Measurements from ENCODE around the gene FAM184B.

The FAM184B gene

DNA sequence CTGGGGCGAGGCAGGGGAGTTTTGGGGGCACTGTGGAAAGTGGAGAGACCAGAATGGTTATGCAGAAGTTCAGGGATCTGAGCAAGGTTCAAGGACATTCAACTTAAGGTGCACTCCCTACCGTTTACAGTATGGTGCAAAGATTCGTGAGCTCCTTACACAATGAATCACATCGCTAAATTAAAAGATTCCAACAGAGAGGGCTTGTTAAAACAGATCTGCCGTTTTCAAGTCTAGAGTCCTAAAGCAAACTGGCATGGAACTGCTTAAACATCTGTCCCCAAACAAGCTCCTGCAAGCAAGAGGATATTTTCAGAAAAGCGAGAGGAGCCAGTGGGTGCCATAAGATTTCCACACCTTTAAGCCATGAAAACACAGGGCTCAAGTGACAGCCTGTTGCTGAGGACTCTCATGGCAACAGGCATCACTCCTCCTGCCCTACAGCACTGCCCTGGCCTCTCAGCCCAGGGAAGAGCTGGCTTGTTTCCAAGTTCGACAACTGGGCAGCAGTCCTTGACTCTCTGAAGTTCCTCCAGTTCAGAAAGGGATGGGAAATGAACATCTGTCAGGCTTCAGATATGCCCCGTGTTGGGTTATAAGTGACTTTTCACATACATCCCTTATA, 10.0 kb downstream of the FAM184B start:
- DNase-seq = no peak

DNA sequence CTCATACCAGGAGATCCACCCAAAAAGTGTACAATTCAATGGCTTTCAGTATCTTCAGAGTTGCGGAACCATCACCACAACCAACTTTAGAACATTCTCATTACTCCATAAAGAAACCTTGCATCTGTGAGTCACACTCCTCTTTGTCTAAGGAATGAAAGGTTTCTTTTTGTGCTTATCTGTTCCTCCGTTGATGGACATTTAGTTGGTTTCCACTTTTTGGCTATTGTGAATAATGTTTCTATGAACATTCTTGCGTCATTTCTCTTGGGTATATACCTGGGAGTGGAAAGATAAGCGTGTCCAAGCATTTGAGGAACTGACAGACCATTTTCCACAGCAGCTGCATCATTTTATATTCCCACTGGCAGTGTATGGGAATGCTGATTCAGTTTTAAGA, 10.6 kb downstream of the FAM184B start:
- DNase-seq = no peak

DNA sequence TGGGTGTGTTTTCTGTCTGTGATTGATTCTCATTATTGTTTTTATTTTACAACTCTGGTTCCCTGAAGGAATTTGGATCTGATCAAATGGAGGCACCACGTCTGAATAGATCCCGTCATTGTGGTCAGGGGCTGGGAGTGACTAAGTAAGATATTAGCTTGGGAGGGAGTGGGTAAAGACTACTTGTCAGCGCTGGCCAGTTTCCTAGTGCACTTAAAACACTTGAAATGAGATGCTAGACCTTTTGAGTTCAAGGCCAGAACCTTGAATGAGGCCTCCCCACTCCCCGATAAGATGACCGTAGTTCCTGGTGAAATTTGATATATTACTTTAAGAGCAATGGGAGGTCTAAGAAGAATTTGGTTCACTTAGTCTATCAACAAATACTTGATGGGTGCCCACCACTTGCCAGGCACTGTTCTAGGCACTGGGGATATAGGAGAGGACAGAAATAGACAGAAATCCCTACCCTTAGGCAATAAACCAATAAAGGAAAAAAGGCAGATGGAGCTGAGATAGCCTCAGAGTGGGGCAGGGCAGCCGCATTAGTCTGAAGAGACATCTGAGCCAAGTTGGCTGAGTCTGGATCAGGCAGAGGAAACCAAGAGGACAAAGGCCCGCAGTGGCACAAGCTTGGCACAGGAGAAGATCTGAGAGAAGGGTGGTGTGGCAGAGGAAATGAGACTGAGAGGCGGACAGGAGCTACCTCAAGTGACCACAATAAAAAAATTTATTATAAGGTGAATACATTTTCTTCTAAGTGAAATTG, 11.8 kb downstream of the FAM184B start:
- no peak for DNase-seq

DNA sequence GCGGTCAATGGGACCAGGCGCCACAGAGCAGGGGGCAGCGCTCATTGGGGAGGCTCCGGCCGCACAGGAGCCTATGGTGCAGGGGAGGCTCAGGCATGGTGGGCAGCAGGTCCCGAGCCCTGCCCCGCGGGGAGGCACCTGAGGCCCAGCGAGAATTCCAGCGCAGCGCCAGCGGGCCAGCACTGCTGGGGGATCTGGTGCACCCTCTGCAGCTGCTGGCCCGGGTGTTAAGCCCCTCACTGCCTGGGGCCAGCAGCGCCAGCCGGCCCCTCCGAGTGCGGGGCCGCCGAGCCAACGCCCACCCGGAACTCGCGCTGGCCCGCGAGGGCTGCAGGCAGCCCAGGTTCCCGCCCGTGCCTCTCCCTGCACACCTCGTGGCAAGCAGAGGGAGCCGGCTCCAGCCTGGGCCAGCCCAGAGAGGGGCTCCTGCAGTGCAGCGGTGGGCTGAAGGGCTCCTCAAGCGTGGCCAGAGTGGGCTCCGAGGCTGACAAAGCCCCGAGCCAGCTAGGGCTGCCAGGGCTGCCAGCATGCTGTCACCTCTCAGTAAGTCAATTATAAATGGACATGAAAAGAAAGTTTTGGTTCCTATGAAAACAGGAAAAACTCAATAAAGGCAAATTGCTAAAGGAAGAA, 14.5 kb downstream of the FAM184B start:
- no peak for DNase-seq

DNA sequence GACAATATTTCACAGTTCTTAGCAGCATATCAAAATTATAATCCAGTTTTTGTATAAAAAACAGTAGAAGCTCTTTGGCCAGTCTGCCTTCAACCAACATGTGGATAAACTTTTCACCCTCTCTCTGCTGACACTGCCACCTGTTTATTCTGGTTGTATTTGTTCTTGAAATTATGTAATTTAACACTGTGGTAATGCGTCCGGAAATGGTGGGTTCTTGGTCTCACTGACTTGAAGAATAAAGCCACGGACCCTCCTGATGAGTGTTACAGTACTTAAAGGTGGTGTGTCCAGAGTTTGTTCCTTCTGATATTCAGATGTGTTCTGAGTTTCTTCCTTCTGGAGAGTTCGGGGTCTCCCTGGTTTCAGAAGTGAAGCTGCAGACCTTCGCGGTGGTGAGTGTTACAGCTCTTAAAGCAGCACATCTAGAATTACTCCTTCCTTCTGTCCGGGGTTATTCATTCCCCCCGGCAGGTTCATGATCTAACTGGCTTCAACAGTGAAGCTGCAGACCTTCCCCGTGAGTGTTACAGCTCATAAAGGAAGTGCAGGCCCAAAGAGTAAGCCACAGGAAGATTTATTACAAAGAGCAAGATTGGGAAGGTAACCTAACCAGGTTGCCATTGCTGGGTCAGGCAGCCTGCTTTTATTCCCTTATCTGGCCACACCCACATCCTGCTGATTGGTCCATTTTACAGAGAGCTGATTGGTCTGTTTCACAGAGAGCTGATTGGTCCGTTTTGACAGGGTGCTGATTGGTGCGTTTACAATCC, 15.7 kb downstream of the FAM184B start:
- no peak for DNase-seq

DNA sequence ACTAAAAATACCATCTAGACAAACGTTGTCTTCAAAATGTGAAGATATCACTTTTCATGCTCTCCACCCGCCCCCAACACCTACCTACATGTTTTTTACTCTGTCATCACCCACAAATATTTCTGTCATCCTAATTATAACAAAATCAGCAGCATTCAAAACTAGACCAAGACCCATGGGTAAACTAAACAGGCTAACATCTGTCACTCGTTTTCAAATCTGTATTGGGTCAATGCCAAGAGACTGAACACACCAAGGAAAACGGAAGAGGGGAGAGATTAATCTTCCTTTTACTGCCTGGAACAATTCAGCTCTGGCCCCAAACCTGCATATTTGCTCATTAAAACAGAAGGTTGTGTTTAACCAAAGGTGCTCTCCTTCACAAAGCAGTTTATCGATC, 17.5 kb downstream of the FAM184B start:
- no peak for DNase-seq

DNA sequence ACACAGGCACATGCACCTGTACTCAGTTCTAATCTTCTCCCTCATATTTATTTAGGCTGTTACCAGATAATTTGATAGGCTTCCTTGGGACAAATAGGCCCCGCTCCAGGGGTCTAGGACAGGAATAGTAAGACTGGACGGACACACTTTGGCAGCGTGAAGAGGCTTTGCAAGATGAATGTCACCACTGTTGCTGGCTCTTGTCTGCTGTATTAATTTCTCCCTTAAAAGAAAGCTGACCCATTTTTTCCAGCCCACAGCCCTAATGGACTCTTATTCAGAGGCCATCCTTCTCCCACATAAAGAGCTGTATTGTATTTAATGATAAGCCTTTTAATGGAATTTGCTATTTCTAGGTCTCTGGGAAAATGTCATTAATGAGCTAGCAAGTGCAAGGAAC, 18.0 kb downstream of the FAM184B start:
- DNase-seq = no peak

DNA sequence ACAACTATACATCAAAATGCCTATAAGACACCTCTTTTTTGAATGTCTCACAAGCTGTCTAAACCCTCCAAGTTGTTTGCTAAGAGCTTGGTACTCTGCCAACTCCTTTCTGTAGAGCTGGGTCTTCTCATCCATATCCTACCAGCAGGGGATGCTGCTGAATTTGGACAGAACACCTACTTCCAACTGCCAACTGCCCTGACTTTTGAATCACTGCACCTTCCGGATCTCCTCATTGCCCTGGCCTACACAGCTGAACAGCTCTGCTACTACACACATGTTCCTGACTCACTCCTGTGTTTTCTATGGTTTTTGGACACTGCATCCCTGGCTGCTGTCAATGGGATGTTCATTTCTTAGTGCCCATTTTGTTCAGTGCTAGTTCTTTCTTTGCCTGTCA, 18.7 kb downstream of the FAM184B start:
- DNase-seq = no peak

DNA sequence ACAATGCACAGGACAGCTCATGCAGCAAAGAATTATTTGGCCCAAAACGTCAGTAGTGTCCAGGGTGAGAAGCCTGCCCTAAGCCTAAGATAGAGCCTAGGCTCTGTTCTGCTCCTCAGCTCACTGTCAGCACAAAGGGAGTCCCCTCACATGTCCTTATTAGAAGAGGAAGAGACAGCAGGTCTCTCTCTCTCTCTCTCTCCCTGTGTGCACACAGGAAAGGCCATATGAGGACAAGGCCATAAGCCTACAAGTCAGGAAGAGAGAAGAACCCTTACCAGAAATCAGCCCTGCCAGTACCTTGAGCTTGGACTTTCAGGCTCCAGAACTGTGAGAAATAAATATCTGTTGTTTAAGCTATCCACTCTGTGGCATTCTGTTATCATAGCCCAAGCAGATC, 20.4 kb downstream of the FAM184B start:
- no peak for DNase-seq

DNA sequence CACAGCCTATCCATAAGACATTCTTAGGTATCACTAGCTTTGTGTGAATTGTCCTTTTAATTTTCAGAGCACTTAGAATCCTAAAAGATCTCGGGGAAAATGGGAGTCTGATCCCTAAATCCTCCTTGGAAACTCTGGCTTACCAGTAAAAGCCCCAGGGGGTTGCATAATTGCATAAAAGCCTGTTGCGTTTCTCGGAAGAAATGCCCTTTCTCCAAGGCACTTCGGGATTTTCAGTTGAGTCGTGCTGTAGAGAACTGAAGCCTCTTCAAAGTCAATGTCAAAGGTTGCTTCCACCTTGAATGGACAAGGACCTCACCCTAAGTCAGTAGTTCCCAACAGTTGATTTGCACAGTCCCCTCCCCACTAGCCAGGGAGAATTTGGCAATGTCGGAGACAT, 20.8 kb downstream of the FAM184B start:
- no peak for DNase-seq

DNA sequence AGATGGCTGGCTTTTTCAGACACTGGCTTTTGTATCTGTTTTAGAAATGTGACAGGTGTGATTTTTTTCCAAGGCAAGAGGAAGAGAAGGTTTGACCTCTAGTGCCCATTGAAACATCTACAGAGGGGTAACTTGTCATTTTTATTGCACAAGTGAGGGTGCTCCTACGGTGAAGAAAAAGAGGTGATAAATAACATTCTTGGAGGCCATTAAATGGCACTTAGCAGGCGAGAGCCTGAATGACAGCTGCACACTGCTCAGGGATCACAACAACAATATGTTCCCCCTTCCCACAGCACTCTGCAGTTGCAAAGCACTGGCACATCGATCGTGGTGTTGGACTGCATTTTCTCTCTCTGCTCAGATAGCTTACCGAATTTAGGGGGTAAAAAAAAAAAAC, 22.9 kb downstream of the FAM184B start:
- no peak for DNase-seq

DNA sequence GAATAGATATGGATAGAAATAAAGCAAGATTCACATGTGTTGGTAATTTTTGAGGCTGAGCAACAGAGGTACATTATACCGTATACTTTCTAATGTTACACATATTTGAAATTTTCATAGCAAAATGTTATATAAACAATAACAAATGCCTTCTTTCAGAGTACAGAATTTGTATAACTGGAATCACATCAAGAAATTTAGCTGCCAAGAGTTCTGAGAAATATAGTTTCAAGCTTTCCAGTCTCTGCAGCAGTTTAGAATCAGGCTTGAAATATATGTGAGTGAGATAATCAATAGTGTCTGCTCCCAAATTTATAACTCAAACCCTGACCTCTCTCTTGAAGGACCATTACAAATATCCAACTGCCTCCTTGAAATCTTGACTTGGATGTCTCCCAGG, 23.8 kb downstream of the FAM184B start:
- no peak for DNase-seq

DNA sequence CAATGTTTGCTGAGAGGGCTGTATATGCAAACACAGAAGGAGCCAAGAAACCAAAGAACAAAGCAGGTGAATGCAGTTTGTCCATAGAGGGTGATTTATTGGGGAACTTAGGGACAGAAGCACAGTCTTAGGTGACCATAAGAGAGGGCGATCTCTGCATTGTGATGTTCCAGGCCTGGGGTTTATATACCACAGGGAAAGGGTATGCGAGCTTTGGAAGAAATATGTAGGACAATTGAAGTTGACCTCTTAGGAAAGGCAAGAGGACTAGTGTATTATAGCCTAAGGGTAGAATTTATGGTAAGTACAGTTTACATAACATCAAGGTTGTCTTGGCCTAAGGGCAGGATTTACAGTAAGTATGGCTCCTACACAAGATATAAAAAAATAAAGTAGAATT, 27.8 kb downstream of the FAM184B start:
- DNase-seq = no peak

DNA sequence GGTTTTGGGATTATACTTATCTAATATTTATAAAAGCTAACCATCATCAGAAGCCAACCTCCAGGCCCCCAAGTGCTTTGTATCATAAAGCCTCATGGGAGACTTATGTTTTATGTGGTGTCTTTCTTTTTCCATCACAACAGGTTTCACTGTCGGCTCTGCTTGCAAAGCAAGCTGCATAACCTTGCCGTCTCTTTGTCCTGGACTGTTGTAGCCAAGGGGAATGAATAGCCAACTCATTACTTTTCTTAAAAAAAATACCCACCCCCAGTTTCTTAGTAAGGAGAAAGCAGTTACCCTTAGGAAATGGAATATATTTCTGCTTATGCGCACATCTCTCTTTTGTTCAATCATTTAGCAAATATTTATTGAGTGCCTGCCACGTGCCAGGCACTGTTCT, 40.7 kb downstream of the FAM184B start:
- no peak for DNase-seq

DNA sequence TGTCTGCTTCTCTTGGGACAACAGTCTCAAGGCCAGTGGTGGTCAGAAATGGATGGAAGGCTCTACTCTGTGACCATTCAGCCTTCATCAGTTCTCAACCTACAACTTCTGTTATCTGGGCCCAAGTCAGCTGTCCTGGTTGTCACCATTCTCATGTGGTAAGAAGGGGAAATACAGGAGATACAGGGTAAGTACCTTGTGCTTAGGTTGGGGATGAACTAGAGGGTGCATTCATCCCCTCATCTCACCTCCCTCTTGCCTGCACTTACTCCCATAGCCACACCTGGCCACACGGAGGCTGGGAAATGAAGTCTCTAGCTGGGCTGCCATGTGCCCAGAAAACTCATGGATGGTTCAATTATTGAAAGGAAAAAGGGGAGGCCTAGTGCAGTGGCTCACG, 44.9 kb downstream of the FAM184B start:
- DNase-seq = no peak

DNA sequence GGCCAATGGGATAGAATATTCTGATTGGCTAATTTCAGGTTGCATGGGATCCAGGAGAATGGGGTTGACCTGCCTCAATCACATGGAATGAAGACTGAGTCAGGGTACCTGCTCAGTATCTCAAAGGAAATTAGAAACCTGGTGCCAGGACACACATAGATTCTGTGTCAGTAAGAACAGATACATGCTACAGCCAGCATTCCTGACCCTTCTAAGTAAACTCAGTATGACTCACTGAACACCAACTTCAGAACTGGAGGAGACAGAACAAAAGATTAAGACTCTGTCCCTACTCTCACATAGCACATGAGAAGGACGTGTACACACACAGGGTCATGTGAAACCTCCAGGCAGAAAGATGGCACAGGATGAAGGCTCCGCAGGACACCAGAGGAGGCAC, 54.5 kb downstream of the FAM184B start:
- DNase-seq = no peak

DNA sequence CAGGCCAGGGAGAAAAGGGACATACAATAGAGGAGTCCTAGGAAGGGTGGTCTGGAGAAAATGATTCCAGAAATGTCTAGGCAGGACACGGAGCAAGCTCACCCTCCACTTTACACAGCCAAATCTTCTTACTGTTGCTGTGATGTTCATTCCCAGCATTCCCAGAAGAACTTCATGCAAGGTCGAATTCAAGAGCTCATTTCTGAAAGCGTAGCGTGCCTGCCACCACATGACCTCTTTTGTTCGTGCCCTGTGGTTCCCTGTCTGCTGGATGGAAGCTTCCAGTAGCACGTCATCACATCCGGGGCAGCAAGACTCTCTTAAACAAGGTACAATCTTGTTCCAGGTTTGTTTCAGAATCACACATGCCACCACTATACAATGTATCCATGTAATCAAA, 57.8 kb downstream of the FAM184B start:
- DNase-seq = no peak

DNA sequence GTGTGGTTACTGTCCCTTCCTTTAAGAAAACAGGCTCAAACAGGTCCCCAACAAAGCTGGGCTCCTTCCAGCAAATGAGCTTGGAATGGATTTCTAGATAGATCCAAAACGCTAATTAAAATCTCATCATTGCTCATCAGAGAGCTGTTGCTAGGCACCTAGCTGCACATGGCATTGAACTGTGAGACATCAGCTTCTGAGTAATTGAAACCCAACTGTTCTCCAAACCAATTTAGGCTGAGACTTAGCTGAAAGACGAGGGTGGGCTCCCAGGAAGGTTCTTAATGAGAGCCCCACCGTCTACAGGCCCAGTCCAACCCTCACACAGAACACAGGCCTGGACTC, 59.1 kb downstream of the FAM184B start:
- DNase-seq = no peak

DNA sequence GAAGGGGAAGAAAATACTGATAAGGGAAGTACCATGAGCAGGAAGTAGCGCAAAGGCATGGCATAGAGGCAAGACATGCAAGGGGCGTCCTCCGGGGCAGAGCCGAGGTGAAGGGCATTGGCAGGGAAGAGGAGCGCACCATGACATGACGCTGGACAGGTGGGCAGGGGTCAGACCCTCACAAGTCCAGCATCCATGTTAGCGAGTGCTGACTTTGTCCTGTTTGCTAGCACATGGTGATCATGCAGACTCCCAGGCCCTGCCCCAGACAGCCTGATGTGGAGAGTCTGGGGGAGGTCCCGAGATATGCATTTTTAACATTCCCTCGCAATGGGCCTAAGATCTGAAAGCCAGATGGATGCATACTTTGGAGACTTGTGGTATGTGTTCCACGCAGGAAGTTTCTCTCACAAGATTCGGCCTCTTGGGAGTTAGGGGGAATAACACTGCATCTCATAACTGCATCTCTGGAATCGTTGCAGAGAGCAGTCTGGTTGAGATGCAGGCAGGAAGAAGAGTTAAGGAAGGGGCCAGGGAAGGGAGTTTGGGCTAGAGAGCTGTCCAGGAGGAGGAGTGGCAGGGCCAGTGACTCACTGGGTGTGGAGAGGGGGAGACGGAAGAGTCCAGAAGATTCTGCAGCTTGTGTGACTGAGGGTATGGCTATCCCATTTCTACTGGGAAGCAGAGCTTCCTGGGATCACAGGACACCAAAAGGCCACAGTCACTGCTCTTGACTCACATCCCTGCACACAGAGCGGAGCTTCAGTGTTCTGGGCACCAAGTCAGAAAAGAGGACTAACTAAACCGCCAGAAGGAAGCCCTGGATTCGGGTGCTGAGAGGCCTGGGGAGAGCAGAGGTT, 59.7 kb downstream of the FAM184B start:
- no peak for DNase-seq

DNA sequence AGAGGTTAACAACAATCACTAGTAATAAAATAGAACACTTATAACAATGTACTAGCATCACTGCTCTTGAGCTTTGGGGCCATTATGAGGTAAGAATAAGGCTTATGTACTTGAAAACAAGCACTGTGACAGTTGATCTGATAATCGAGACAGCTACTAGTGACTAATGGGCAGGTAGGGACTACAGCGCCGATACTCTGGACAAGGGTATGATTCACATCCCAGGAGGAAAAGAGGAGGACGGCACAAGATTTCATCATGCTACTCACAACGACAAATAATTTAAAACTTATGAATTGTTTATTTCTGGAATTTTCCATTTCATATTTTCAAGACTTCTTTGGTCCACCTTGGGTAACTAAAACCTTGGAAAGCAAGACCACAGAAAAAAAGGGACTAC, 62.3 kb downstream of the FAM184B start:
- no peak for DNase-seq

DNA sequence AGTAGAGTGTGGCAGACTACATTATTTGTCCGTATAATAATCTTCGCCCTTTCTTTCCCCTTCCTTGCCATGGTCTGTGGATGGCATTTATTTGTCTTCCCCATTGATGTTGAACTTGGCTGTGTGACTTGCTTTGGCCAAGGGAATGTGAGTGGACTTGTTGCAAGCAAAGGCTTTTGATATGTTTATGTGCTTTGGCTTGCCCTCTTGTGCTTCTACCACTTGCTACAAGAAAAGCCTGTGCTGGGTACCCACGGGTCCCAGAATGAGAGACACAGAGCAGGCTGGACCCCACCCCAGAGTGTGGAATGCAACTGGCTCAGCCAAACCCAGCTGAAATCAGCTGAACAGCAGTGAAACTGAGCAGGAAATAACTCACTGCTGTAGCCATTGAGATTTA, 63.0 kb downstream of the FAM184B start:
- no peak for DNase-seq

DNA sequence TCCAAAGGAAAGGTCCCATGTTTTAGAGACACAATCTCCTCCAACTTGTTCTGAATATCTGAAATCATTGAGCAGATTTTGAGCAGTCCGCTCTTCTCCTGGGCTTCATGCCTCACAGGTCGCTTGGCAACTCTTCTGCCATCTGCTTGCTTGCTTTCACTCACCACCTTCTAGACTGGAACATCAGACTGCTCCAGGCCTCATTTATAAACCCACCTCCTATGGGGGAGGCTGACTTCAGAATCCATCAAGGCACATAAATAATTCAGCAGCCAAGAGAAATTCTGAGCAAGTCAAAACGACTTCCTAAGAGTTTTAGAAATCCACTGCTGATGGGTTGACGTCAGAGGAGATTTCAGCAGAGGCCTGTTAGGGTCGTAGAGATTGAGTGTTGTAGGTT, 64.1 kb downstream of the FAM184B start:
- DNase-seq = no peak

DNA sequence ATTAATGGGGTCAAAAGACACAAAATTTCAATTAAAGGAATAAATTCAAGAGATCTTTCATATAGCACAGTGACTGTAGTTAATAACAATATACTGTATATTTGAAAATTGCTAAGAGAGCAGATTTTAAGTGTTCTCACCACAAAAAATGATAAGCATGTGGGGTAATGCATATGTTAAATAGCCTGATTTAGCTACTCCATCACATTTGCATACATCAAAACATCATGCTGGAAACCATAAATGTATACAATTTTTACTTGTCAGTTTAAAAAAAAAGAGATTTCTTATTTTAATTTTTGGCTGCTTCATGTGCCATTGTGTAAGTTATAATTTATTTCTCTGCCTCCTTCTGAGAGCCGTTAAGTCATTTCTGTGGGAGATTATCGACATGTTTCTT, 65.9 kb downstream of the FAM184B start:
- no peak for DNase-seq

Measured in suppressor macrophage treated with lipopolysaccharide for 4 hours (primary cell).